NK-92 (cell line): ENCODE measurements around the gene GTF2IRD1.
"Not testable (repeated sequence)": the region's sequence is repeated elsewhere in the genome, so short reads cannot be mapped to it uniquely, and the experiment has no call there.

Experiments used
- DNase-seq: peaks from one replicate; lab custom pipeline; 2025; ENCODE audit not compliant: unreplicated experiment; lab: John Stamatoyannopoulos, UW

The GTF2IRD1 gene

GRCh38 chr7:74467876-74468275, 14.2 kb downstream of the GTF2IRD1 start:
- DNase-seq, result no peak

- DNase-seq, result no peak
Observed at GRCh38 chr7:74470504-74470903, 16.8 kb downstream of the GTF2IRD1 start.

GRCh38 chr7:74473116-74473515, 19.4 kb downstream of the GTF2IRD1 start:
- DNase-seq, result no peak

- DNase-seq, result no peak
Observed at GRCh38 chr7:74474271-74474865, 20.7 kb downstream of the GTF2IRD1 start.

- no peak for DNase-seq
Observed at GRCh38 chr7:74475243-74475986, 21.7 kb downstream of the GTF2IRD1 start.

- no peak for DNase-seq
Observed at GRCh38 chr7:74475987-74476350, 22.3 kb downstream of the GTF2IRD1 start.

GRCh38 chr7:74476626-74477025, 22.9 kb downstream of the GTF2IRD1 start:
- no peak for DNase-seq

GRCh38 chr7:74478671-74479065, 25.0 kb downstream of the GTF2IRD1 start:
- no peak for DNase-seq

GRCh38 chr7:74479066-74479781, 25.5 kb downstream of the GTF2IRD1 start:
- DNase-seq, result no peak

- no peak for DNase-seq
Observed at GRCh38 chr7:74479961-74480829, 26.5 kb downstream of the GTF2IRD1 start.

GRCh38 chr7:74480861-74481417, 27.2 kb downstream of the GTF2IRD1 start:
- DNase-seq, result no peak

- no peak for DNase-seq
Observed at GRCh38 chr7:74481458-74482196, 27.9 kb downstream of the GTF2IRD1 start.

- no peak for DNase-seq
Observed at GRCh38 chr7:74482197-74482467, 28.4 kb downstream of the GTF2IRD1 start.

GRCh38 chr7:74482629-74483401, 29.1 kb downstream of the GTF2IRD1 start:
- DNase-seq, result no peak

- no peak for DNase-seq
Observed at GRCh38 chr7:74483402-74484336, 30.0 kb downstream of the GTF2IRD1 start.

GRCh38 chr7:74485611-74486010, 31.9 kb downstream of the GTF2IRD1 start:
- DNase-seq, result no peak

GRCh38 chr7:74488518-74489030, 34.9 kb downstream of the GTF2IRD1 start:
- not testable (repeated sequence) for DNase-seq
